MM.1S (cell line): ENCODE results near the gene COL18A1.

Experiments
- DNase-seq: peaks from one replicate; pipeline ENCODE4 v3.0.0-alpha.2; 2015
- H2AFZ ChIP-seq: fragments of 300-600 bp; sonication (generic); 2 replicates; pipeline ENCODE4 v1.6.0; 2016; ENCODE audit warnings: antibody characterized with exemption, low read length
- H3F3A ChIP-seq: fragments of 300-600 bp; sonication (generic); 2 replicates; pipeline ENCODE4 v1.6.1; 2016; ENCODE audit warnings: mild to moderate bottlenecking, antibody characterized with exemption, low read length, moderate library complexity, mixed read lengths; ENCODE audit not compliant: insufficient read depth
- H3K27ac ChIP-seq: fragments of 300-600 bp; sonication (generic); 2 replicates; pipeline ENCODE4 v1.5.1; 2016; ENCODE audit warnings: mild to moderate bottlenecking, low read length
- H3K27me3 ChIP-seq: fragments of 300-600 bp; sonication (generic); replicated peaks from 2 replicates; pipeline ENCODE4 v1.6.0; 2016; ENCODE audit warnings: low read length; ENCODE audit not compliant: insufficient read depth
- H3K36me3 ChIP-seq: fragments of 300-600 bp; sonication (generic); replicated peaks from 2 replicates; pipeline ENCODE4 v1.6.1; 2016; ENCODE audit warnings: mild to moderate bottlenecking, low read length, mixed read lengths; ENCODE audit not compliant: insufficient read depth
- H3K4me1 ChIP-seq: fragments of 300-600 bp; sonication (generic); 2 replicates; pipeline ENCODE4 v1.6.1; 2016; ENCODE audit warnings: low read length, mixed read lengths
- H3K4me2 ChIP-seq: fragments of 300-600 bp; sonication (generic); 2 replicates; pipeline ENCODE4 v1.6.0; 2016; ENCODE audit warnings: low read depth, low read length
- H3K4me3 ChIP-seq: fragments of 300-600 bp; sonication (generic); 2 replicates; pipeline ENCODE4 v1.5.1; 2016; ENCODE audit warnings: low read length, mixed read lengths
- H3K79me2 ChIP-seq: fragments of 300-600 bp; sonication (generic); 2 replicates; pipeline ENCODE4 v1.6.1; 2016; ENCODE audit warnings: mixed run types, low read length, mixed read lengths
- H3K9ac ChIP-seq: fragments of 300-600 bp; sonication (generic); 2 replicates; pipeline ENCODE4 v1.6.1; 2016; ENCODE audit warnings: low read length, mixed read lengths
- H3K9me2 ChIP-seq: fragments of 300-600 bp; sonication (generic); replicated peaks from 2 replicates; pipeline ENCODE4 v1.6.1; 2016; ENCODE audit warnings: mild to moderate bottlenecking, low read length, mixed read lengths; ENCODE audit not compliant: insufficient read depth
- H3K9me3 ChIP-seq: fragments of 300-600 bp; sonication (generic); replicated peaks from 2 replicates; pipeline ENCODE4 v1.6.1; 2016; ENCODE audit warnings: mild to moderate bottlenecking, low read length, mixed read lengths; ENCODE audit not compliant: insufficient read depth
- H4K20me1 ChIP-seq: fragments of 300-600 bp; sonication (generic); 2 replicates; pipeline ENCODE4 v1.6.1; 2016; ENCODE audit warnings: mild to moderate bottlenecking, low read length, moderate library complexity, mixed read lengths; ENCODE audit not compliant: insufficient read depth
- CTCF ChIP-seq: fragments of 300-600 bp; sonication (generic); IDR thresholded peaks from 2 replicates; pipeline ENCODE4 v1.5.1; 2016; ENCODE audit warnings: antibody characterized with exemption, low read length, mixed read lengths
- EZH2 ChIP-seq: fragments of 300-600 bp; sonication (generic); optimal IDR thresholded peaks from 2 replicates; pipeline ENCODE3; 2017; ENCODE audit warnings: low read depth, mild to moderate bottlenecking, antibody characterized with exemption, low read length, mixed read lengths
- EZH2phosphoT487 ChIP-seq: fragments of 300-600 bp; sonication (generic); IDR thresholded peaks from 2 replicates; pipeline ENCODE4 v1.6.1; 2018; ENCODE audit warnings: antibody characterized with exemption, low read length

COL18A1 gene

GRCh38 chr21:45377325-45377709, 27.6 kb upstream of the COL18A1 start:
- Histone ChIP-seq H3K4me1 (no peaks in the 10 kb centered on the region), H3K9me2 (no peaks in the 10 kb centered on the region), H3K9me3 (no peaks in the 10 kb centered on the region), H3K27ac (no peak overlapping the region), H3K27me3 (peaks cover 49% of the 10 kb centered on the region), H3K4me3 (no peak overlapping the region), H4K20me1 (no peaks in the 10 kb centered on the region), H3F3A (no peaks in the 10 kb centered on the region), H3K36me3 (no peaks in the 10 kb centered on the region), H3K9ac (no peak overlapping the region), H3K4me2 (no peak overlapping the region), H3K79me2 (no peaks in the 10 kb centered on the region), H2AFZ (no peak overlapping the region)
- no peak for DNase-seq
- TF ChIP-seq EZH2 (no peak), CTCF (no peak), EZH2phosphoT487 (no peak)

- Histone ChIP-seq H3K9ac (no peak overlapping the region), H3K9me2 (no peaks in the 10 kb centered on the region), H3K27ac (no peak overlapping the region), H3K4me1 (no peaks in the 10 kb centered on the region), H3F3A (no peaks in the 10 kb centered on the region), H4K20me1 (no peaks in the 10 kb centered on the region), H3K9me3 (no peaks in the 10 kb centered on the region), H3K79me2 (no peaks in the 10 kb centered on the region), H3K4me2 (no peak overlapping the region), H2AFZ (no peak overlapping the region), H3K27me3 (peaks cover 49% of the 10 kb centered on the region), H3K36me3 (no peaks in the 10 kb centered on the region), H3K4me3 (no peak overlapping the region)
- DNase-seq: no peak
- TF ChIP-seq EZH2phosphoT487 (no peak), EZH2 (peak; percentile 67)
These were observed 27.1 kb upstream of the COL18A1 start for GRCh38 chr21:45377866-45378257.

GRCh38 chr21:45378258-45378966, 26.6 kb upstream of the COL18A1 start:
- Histone ChIP-seq H2AFZ (no peak overlapping the region), H3K4me2 (no peak overlapping the region)
- DNase-seq: no peak

More at GRCh38 chr21:45378258-45378966, 26.6 kb upstream of the COL18A1 start:
- Histone ChIP-seq H3K4me3 (no peak overlapping the region), H4K20me1 (no peaks in the 10 kb centered on the region), H3K27me3 (peaks cover 49% of the 10 kb centered on the region), H3K27ac (no peak overlapping the region), H3K9me2 (no peaks in the 10 kb centered on the region), H3K4me1 (no peaks in the 10 kb centered on the region), H3K36me3 (no peaks in the 10 kb centered on the region), H3K9me3 (no peaks in the 10 kb centered on the region), H3K79me2 (no peaks in the 10 kb centered on the region), H3F3A (no peaks in the 10 kb centered on the region), H3K9ac (no peak overlapping the region)
- TF ChIP-seq CTCF: no peak
- TF ChIP-seq EZH2phosphoT487: no peak
- no peak for TF ChIP-seq EZH2
